MM.1S (cell line): ENCODE measurements around the gene MPO.
A peak's percentile ranks its signal among the peaks of the same experiment; 100 is the strongest.

ENCODE experiments used
- DNase-seq: peaks from one replicate; pipeline ENCODE4 v3.0.0-alpha.2; 2015
- H2AFZ ChIP-seq: fragments of 300-600 bp; sonication (generic); 2 replicates; pipeline ENCODE4 v1.6.0; 2016; ENCODE audit warnings: antibody characterized with exemption, low read length
- H3F3A ChIP-seq: fragments of 300-600 bp; sonication (generic); 2 replicates; pipeline ENCODE4 v1.6.1; 2016; ENCODE audit warnings: mild to moderate bottlenecking, antibody characterized with exemption, low read length, moderate library complexity, mixed read lengths; ENCODE audit not compliant: insufficient read depth
- H3K27ac ChIP-seq: fragments of 300-600 bp; sonication (generic); 2 replicates; pipeline ENCODE4 v1.5.1; 2016; ENCODE audit warnings: mild to moderate bottlenecking, low read length
- H3K27me3 ChIP-seq: fragments of 300-600 bp; sonication (generic); replicated peaks from 2 replicates; pipeline ENCODE4 v1.6.0; 2016; ENCODE audit warnings: low read length; ENCODE audit not compliant: insufficient read depth
- H3K36me3 ChIP-seq: fragments of 300-600 bp; sonication (generic); replicated peaks from 2 replicates; pipeline ENCODE4 v1.6.1; 2016; ENCODE audit warnings: mild to moderate bottlenecking, low read length, mixed read lengths; ENCODE audit not compliant: insufficient read depth
- H3K4me1 ChIP-seq: fragments of 300-600 bp; sonication (generic); 2 replicates; pipeline ENCODE4 v1.6.1; 2016; ENCODE audit warnings: low read length, mixed read lengths
- H3K4me2 ChIP-seq: fragments of 300-600 bp; sonication (generic); 2 replicates; pipeline ENCODE4 v1.6.0; 2016; ENCODE audit warnings: low read depth, low read length
- H3K4me3 ChIP-seq: fragments of 300-600 bp; sonication (generic); 2 replicates; pipeline ENCODE4 v1.5.1; 2016; ENCODE audit warnings: low read length, mixed read lengths
- H3K79me2 ChIP-seq: fragments of 300-600 bp; sonication (generic); 2 replicates; pipeline ENCODE4 v1.6.1; 2016; ENCODE audit warnings: mixed run types, low read length, mixed read lengths
- H3K9ac ChIP-seq: fragments of 300-600 bp; sonication (generic); 2 replicates; pipeline ENCODE4 v1.6.1; 2016; ENCODE audit warnings: low read length, mixed read lengths
- H3K9me2 ChIP-seq: fragments of 300-600 bp; sonication (generic); replicated peaks from 2 replicates; pipeline ENCODE4 v1.6.1; 2016; ENCODE audit warnings: mild to moderate bottlenecking, low read length, mixed read lengths; ENCODE audit not compliant: insufficient read depth
- H3K9me3 ChIP-seq: fragments of 300-600 bp; sonication (generic); replicated peaks from 2 replicates; pipeline ENCODE4 v1.6.1; 2016; ENCODE audit warnings: mild to moderate bottlenecking, low read length, mixed read lengths; ENCODE audit not compliant: insufficient read depth
- H4K20me1 ChIP-seq: fragments of 300-600 bp; sonication (generic); 2 replicates; pipeline ENCODE4 v1.6.1; 2016; ENCODE audit warnings: mild to moderate bottlenecking, low read length, moderate library complexity, mixed read lengths; ENCODE audit not compliant: insufficient read depth
- EZH2 ChIP-seq: fragments of 300-600 bp; sonication (generic); optimal IDR thresholded peaks from 2 replicates; pipeline ENCODE3; 2017; ENCODE audit warnings: low read depth, mild to moderate bottlenecking, antibody characterized with exemption, low read length, mixed read lengths
- EZH2phosphoT487 ChIP-seq: fragments of 300-600 bp; sonication (generic); IDR thresholded peaks from 2 replicates; pipeline ENCODE4 v1.6.1; 2018; ENCODE audit warnings: antibody characterized with exemption, low read length
- TF ChIP-seq, protein P1 (sequence below): fragments of 300-600 bp; sonication (generic); IDR thresholded peaks from 2 replicates; pipeline ENCODE4 v1.5.1; 2016; ENCODE audit warnings: antibody characterized with exemption, low read length, mixed read lengths

MPO gene

GRCh38 chr17:58272367-58273280 lies 8.1 kb downstream of the MPO start:
- Histone ChIP-seq H3K4me2 (no peak overlapping the region), H3K79me2 (no peaks in the 10 kb centered on the region), H3K9me2 (no peaks in the 10 kb centered on the region), H3K9ac (no peak overlapping the region), H3K4me1 (no peaks in the 10 kb centered on the region), H3K9me3 (no peaks in the 10 kb centered on the region), H3F3A (no peaks in the 10 kb centered on the region), H2AFZ (no peak overlapping the region), H3K27ac (no peak overlapping the region), H3K36me3 (no peaks in the 10 kb centered on the region), H3K4me3 (no peak overlapping the region), H3K27me3 (peaks cover 37% of the 10 kb centered on the region), H4K20me1 (no peaks in the 10 kb centered on the region)
- no peak for DNase-seq
- TF ChIP-seq EZH2phosphoT487 (no peak), EZH2 (no peak)
- TF ChIP-seq, protein P1, sequence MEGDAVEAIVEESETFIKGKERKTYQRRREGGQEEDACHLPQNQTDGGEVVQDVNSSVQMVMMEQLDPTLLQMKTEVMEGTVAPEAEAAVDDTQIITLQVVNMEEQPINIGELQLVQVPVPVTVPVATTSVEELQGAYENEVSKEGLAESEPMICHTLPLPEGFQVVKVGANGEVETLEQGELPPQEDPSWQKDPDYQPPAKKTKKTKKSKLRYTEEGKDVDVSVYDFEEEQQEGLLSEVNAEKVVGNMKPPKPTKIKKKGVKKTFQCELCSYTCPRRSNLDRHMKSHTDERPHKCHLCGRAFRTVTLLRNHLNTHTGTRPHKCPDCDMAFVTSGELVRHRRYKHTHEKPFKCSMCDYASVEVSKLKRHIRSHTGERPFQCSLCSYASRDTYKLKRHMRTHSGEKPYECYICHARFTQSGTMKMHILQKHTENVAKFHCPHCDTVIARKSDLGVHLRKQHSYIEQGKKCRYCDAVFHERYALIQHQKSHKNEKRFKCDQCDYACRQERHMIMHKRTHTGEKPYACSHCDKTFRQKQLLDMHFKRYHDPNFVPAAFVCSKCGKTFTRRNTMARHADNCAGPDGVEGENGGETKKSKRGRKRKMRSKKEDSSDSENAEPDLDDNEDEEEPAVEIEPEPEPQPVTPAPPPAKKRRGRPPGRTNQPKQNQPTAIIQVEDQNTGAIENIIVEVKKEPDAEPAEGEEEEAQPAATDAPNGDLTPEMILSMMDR, result no peak

GRCh38 chr17:58271216-58271931 lies 9.4 kb downstream of the MPO start:
- no peaks in the 10 kb centered on the region for H3K9me2 ChIP-seq
- no peaks in the 10 kb centered on the region for H3K36me3 ChIP-seq
- no peak overlapping the region for H3K27ac ChIP-seq
- no peaks in the 10 kb centered on the region for H4K20me1 ChIP-seq
- H3K4me1 ChIP-seq, result no peaks in the 10 kb centered on the region
- H3F3A ChIP-seq, result no peaks in the 10 kb centered on the region
- no peak for TF ChIP-seq EZH2
- TF ChIP-seq, protein P1, result no peak
- no peak for TF ChIP-seq EZH2phosphoT487
- no peaks in the 10 kb centered on the region for H3K9me3 ChIP-seq
- H3K4me2 ChIP-seq, result no peak overlapping the region
- H2AFZ ChIP-seq, result no peak overlapping the region
- H3K27me3 ChIP-seq, result peaks cover 30% of the 10 kb centered on the region
- no peak overlapping the region for H3K4me3 ChIP-seq
- no peak for DNase-seq
- H3K9ac ChIP-seq, result no peak overlapping the region
- no peaks in the 10 kb centered on the region for H3K79me2 ChIP-seq

DNA sequence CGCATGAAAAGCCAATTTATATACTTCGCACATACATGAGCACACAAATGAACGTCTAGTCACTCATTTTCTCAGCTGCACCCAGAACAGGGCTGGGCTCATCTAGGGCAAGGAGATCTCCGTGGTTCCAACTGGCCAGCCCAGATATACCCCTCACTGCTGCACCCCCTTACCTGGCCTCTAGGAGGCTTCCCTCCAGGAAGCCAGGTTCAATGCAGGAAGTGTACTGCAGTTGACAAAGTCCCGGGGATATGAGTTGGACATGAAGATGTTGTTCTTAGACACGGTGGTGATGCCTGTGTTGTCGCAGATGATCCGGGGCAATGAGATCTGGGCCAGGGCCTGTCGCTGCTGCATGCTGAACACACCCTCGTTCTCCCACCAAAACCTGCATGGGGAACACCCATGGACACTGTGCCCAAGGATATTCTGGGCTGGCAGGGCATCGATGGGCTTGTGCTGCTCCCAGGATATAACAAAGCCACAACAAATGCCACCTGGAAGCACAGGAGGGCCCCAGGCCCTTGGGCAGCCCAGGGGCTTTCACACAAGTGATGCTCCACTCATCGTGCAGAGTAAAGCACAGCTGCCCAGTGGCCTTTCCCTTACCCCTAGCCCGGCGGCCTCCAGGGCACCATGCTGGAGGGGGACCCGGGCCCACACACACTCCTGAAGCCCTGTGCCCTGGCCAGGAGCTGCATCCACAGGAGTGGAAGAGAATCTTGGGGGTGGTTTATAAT lies 10.1 kb downstream of the MPO start:
- no peak for DNase-seq
- H2AFZ ChIP-seq, result peak overlapping the region; percentile 19; the same call in 1 of the 2 replicates

More for the DNA sequence above, 10.1 kb downstream of the MPO start:
- Histone ChIP-seq H3K4me3 (no peak overlapping the region), H3K4me2 (no peak overlapping the region), H3K9me2 (no peaks in the 10 kb centered on the region), H3K79me2 (no peaks in the 10 kb centered on the region), H3K9ac (no peak overlapping the region), H3K9me3 (no peaks in the 10 kb centered on the region), H4K20me1 (no peaks in the 10 kb centered on the region), H3K27ac (no peak overlapping the region), H3K4me1 (no peaks in the 10 kb centered on the region), H3F3A (no peaks in the 10 kb centered on the region), H3K27me3 (peaks cover 22% of the 10 kb centered on the region), H3K36me3 (no peaks in the 10 kb centered on the region)
- TF ChIP-seq EZH2, result no peak
- TF ChIP-seq, protein P1, result peak; percentile 52
